Chondrocyte (in vitro differentiated cells): ENCODE data around the gene PRKAG1. TPM values are rescaled to one million over a fixed set of nuclear protein-coding genes. Genes with fewer than 3 reads are reported as not detected.

Experiments
- DNase-seq: peaks from one replicate; pipeline ENCODE4 v3.0.0; 2021; ENCODE audit warnings: mixed read lengths, low spot score
- H3K27ac Mint-ChIP-seq: one replicate; pipeline ENCODE4 v1.8.0; 2021; ENCODE audit warnings: mild to moderate bottlenecking, moderate library complexity, mixed read lengths; ENCODE audit not compliant: unreplicated experiment
- H3K27me3 Mint-ChIP-seq: 2 replicates; pipeline ENCODE4 v1.8.0; 2021; ENCODE audit warnings: low read depth, mixed read lengths
- H3K36me3 Mint-ChIP-seq: 2 replicates; pipeline ENCODE4 v1.8.0; 2021; ENCODE audit warnings: low read depth, mixed read lengths
- H3K4me1 Mint-ChIP-seq: 2 replicates; pipeline ENCODE4 v1.8.0; 2021; ENCODE audit warnings: low read depth, mild to moderate bottlenecking, mixed read lengths
- H3K4me3 Mint-ChIP-seq: one replicate; pipeline ENCODE4 v1.8.0; 2021; ENCODE audit warnings: mild to moderate bottlenecking, moderate library complexity, mixed read lengths; ENCODE audit not compliant: unreplicated experiment
- H3K9me3 Mint-ChIP-seq: 2 replicates; pipeline ENCODE4 v1.8.0; 2021; ENCODE audit warnings: low read depth, mixed read lengths
- CTCF ChIP-seq: fragments of 200-600 bp; sonication (generic); IDR thresholded peaks from 2 replicates; pipeline ENCODE4 v1.5.0; 2021; ENCODE audit warnings: antibody characterized with exemption, mild to moderate bottlenecking, moderate library complexity
- total RNA-seq: library from RNA; stranded (reverse); gene quantifications from 3 replicates; pipeline ENCODE4 v1.2.1, GENCODE V29; 2021

Gene PRKAG1
- total RNA-seq, 1 donor from 2014 or later = 61.7 TPM

DNA sequence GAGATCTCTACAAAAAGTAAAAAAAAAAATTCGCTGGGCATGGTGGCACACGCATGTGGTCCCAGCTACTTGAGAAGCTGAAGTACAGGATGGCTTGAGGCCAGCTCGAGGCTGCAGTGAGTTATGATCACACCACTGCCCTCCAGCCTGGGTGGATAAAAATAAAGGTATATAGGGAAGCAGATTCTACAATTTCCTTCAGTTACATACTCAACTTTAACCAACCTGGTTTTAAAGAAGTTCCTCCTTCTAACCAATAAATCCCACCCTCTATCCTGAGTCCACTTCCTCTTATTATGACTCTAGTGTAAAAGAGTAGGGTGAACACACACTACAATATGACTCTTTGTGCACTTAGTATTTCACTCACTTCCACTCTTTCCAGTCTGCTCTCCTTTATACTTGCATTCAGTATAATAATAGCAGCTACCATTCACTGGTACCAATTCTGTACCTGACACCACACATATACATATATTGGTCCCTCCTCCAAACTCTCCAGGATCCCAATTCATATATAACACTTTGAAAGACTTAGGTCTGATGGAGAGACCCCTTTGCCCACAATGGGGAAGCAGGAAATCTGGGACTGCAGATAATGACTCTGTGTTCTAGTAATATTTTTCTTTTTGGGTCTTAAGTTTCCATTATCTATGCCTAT is 63.6 kb downstream of the PRKAG1 start:
- Mint-ChIP-seq H3K9me3 (no peaks in the 10 kb centered on the region), H3K27me3 (peaks cover 2% of the 10 kb centered on the region), H3K4me1 (peaks cover 29% of the 10 kb centered on the region), H3K36me3 (no peaks in the 10 kb centered on the region), H3K4me3 (no peak overlapping the region), H3K27ac (no peak overlapping the region)
- TF ChIP-seq CTCF = no peak
- DNase-seq = peak; percentile 33

DNA sequence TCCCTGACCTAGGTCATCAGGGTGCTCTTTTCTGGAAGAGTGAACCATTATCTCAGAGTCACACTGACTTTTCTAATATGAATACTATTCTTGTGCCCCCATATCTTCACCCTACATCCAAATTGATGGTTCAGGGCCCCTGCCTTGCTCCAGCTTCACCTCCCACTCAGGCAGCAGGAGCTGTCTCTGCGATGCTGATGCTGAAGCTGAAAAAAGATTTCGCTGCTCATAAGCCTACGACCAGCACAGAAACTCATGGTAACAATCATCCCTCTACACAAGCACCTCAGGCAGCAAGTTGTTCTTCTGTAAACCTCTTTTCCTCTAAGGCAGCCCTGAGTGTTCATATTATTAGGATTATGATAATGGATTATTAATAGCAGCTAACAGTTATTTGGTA is 64.5 kb downstream of the PRKAG1 start:
- Mint-ChIP-seq H3K27ac (no peak overlapping the region), H3K9me3 (no peaks in the 10 kb centered on the region), H3K4me3 (no peak overlapping the region), H3K36me3 (no peaks in the 10 kb centered on the region), H3K4me1 (peaks cover 29% of the 10 kb centered on the region), H3K27me3 (no peaks in the 10 kb centered on the region)
- DNase-seq = peak; percentile 47
- TF ChIP-seq CTCF = no peak

DNA sequence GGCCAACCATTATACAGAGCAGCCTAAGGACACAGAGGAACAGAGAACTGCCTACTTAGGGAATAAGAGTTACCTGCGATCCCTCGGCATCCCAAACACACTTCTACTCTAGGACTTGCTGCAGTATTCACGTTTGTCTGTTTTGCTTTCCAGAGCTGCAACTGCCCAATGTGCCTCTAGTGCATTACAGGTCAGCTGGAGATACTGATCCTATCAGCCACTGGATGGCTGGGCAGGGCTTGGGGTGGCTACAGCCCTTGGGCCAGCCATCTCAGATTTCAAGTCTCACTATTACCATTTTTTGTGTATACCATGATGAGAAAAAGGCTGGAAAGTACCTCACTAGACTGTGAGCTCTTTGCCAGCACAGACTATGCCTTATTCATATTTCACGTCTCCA is 65.9 kb downstream of the PRKAG1 start:
- no peak for TF ChIP-seq CTCF
- no peak overlapping the region for H3K27ac Mint-ChIP-seq
- no peaks in the 10 kb centered on the region for H3K27me3 Mint-ChIP-seq
- DNase-seq = peak; percentile 24
- H3K36me3 Mint-ChIP-seq = peaks cover 1% of the 10 kb centered on the region
- H3K9me3 Mint-ChIP-seq = no peaks in the 10 kb centered on the region
- H3K4me1 Mint-ChIP-seq = peaks cover 26% of the 10 kb centered on the region
- H3K4me3 Mint-ChIP-seq = no peak overlapping the region

Other genes with a start within 250 kb of the PRKAG1 start
- gene ADCY6, start 229.7 kb downstream of the PRKAG1 start, total RNA-seq = 54.9 to 57.6 TPM (median 57.2 TPM) in 3 replicates
- gene CACNB3, start 200.3 kb downstream of the PRKAG1 start, total RNA-seq = 57.5 to 72.6 TPM (median 69.5 TPM) in 3 replicates
- gene DDX23, start 166.6 kb downstream of the PRKAG1 start, total RNA-seq = 59.1 to 71.1 TPM (median 61.9 TPM) in 3 replicates
- 0.99 to 1.5 TPM (median 1.1 TPM) in 3 replicates for gene RND1, start 152.9 kb downstream of the PRKAG1 start, total RNA-seq
- gene FKBP11, start 93.3 kb downstream of the PRKAG1 start, total RNA-seq = 23.5 to 30.7 TPM (median 24.0 TPM) in 3 replicates
- 116 to 128 TPM (median 126 TPM) in 3 replicates for gene ARF3, start 61.3 kb downstream of the PRKAG1 start, total RNA-seq
- gene WNT10B, start 47.0 kb downstream of the PRKAG1 start, total RNA-seq = 0.25 to 0.39 TPM in 2 of 3 replicates, not detected in the other
- not detected in 3 replicates for gene WNT1, start 40.5 kb downstream of the PRKAG1 start, total RNA-seq
- gene DDN, start 19.4 kb downstream of the PRKAG1 start, total RNA-seq = 0.10 to 0.74 TPM (median 0.72 TPM) in 3 replicates
- gene KMT2D, start 42.0 kb upstream of the PRKAG1 start, total RNA-seq = 65.4 to 73.8 TPM (median 70.7 TPM) in 3 replicates
- 0.64 to 0.95 TPM in 2 of 3 replicates, not detected in the other for gene RHEBL1, start 51.2 kb upstream of the PRKAG1 start, total RNA-seq
- 0.07 TPM in 1 of 3 replicates, not detected in the others for gene DHH, start 76.0 kb upstream of the PRKAG1 start, total RNA-seq
- 37.0 to 47.3 TPM (median 46.9 TPM) in 3 replicates for gene LMBR1L, start 92.1 kb upstream of the PRKAG1 start, total RNA-seq
- 544 to 857 TPM (median 551 TPM) in 3 replicates for gene TUBA1B, start 112.6 kb upstream of the PRKAG1 start, total RNA-seq
- 431 to 551 TPM (median 437 TPM) in 3 replicates for gene TUBA1A, start 170.3 kb upstream of the PRKAG1 start, total RNA-seq
- 171 to 200 TPM (median 176 TPM) in 3 replicates for gene TUBA1C, start 246.3 kb upstream of the PRKAG1 start, total RNA-seq